ENCODE data around the gene FXYD4. TPM values are rescaled to one million over a fixed set of nuclear protein-coding genes. Genes with fewer than 3 reads are reported as not detected.

The FXYD4 gene
- total RNA-seq, 1 experiment from 2014 or later, result not detected

- no peak for TF ChIP-seq ERG (CRISPR knock-in tag; IDR thresholded peaks at IDR 0.05)
Observed at GRCh38 chr10:43370671-43371215, 693 bp upstream of the FXYD4 start (continued).

- H3K27ac Mint-ChIP-seq, result no peak overlapping the region
- no peaks in the 10 kb centered on the region for H3K36me3 Mint-ChIP-seq
- no peaks in the 10 kb centered on the region for H3K9me3 Mint-ChIP-seq
- DNase-seq (ENCODE audit: low spot score) (no peak), ATAC-seq (no peak)
- ChIA-PET POLR2A (no interaction called here), CTCF (interaction anchor here (0.6 to 1.3 kb wide), 3 partner anchors 80 to 225 kb away, joined by 3 to 4 read pairs (median 3); no protein-coding TSS in a partner anchor)
- TF ChIP-seq MLX (CRISPR knock-in tag; IDR thresholded peaks at IDR 0.05) (no peak), ZNF671 (CRISPR knock-in tag; IDR thresholded peaks at IDR 0.05) (no peak), MYBL2 (CRISPR knock-in tag; IDR thresholded peaks at IDR 0.05) (no peak), TP53 (CRISPR knock-in tag; IDR thresholded peaks at IDR 0.05) (no peak), SP1 (CRISPR knock-in tag; conservative IDR thresholded peaks at IDR 0.05) (no peak), ERG (CRISPR knock-in tag; IDR thresholded peaks at IDR 0.05) (no peak), HMGXB4 (CRISPR knock-in tag; IDR thresholded peaks at IDR 0.05) (no peak), NFE2L1 (CRISPR knock-in tag; IDR thresholded peaks at IDR 0.05) (no peak), JAZF1 (CRISPR knock-in tag; IDR thresholded peaks at IDR 0.05) (no peak), ZSCAN18 (CRISPR knock-in tag; IDR thresholded peaks at IDR 0.05) (no peak), ATF3 (CRISPR knock-in tag; conservative IDR thresholded peaks at IDR 0.05) (no peak)
- TF ChIP-seq, protein P1, sequence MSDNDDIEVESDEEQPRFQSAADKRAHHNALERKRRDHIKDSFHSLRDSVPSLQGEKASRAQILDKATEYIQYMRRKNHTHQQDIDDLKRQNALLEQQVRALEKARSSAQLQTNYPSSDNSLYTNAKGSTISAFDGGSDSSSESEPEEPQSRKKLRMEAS (CRISPR knock-in tag; IDR thresholded peaks at IDR 0.05), result no peak
- TF ChIP-seq, protein P2, sequence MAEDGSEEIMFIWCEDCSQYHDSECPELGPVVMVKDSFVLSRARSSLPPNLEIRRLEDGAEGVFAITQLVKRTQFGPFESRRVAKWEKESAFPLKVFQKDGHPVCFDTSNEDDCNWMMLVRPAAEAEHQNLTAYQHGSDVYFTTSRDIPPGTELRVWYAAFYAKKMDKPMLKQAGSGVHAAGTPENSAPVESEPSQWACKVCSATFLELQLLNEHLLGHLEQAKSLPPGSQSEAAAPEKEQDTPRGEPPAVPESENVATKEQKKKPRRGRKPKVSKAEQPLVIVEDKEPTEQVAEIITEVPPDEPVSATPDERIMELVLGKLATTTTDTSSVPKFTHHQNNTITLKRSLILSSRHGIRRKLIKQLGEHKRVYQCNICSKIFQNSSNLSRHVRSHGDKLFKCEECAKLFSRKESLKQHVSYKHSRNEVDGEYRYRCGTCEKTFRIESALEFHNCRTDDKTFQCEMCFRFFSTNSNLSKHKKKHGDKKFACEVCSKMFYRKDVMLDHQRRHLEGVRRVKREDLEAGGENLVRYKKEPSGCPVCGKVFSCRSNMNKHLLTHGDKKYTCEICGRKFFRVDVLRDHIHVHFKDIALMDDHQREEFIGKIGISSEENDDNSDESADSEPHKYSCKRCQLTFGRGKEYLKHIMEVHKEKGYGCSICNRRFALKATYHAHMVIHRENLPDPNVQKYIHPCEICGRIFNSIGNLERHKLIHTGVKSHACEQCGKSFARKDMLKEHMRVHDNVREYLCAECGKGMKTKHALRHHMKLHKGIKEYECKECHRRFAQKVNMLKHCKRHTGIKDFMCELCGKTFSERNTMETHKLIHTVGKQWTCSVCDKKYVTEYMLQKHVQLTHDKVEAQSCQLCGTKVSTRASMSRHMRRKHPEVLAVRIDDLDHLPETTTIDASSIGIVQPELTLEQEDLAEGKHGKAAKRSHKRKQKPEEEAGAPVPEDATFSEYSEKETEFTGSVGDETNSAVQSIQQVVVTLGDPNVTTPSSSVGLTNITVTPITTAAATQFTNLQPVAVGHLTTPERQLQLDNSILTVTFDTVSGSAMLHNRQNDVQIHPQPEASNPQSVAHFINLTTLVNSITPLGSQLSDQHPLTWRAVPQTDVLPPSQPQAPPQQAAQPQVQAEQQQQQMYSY (CRISPR knock-in tag; IDR thresholded peaks at IDR 0.05), result no peak
- TF ChIP-seq, protein P3, sequence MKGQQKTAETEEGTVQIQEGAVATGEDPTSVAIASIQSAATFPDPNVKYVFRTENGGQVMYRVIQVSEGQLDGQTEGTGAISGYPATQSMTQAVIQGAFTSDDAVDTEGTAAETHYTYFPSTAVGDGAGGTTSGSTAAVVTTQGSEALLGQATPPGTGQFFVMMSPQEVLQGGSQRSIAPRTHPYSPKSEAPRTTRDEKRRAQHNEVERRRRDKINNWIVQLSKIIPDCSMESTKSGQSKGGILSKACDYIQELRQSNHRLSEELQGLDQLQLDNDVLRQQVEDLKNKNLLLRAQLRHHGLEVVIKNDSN (CRISPR knock-in tag; IDR thresholded peaks at IDR 0.05), result no peak
- H3K4me1 Mint-ChIP-seq, result peaks cover 36% of the 10 kb centered on the region
- H3K27me3 Mint-ChIP-seq (ENCODE audit: low read depth), result no peaks in the 10 kb centered on the region
- no peak overlapping the region for H3K4me3 Mint-ChIP-seq
Observed at GRCh38 chr10:43372765-43373361, 1.4 kb downstream of the FXYD4 start.

Data from WTC11 (cell line).